Tibial nerve (tissue), 4 donors: ENCODE data around the gene NFIL3.

Experiments used
- CTCF ChIP-seq, 5 experiments: fragments of 200-600 bp in 3 of 5; fragments of 450-650 bp in 2 of 5; sonication (generic) in 3 of 5; IDR thresholded peaks; one replicate each; pipeline ENCODE4 v1.5.1; 2016 to 2019; ENCODE audit warnings: antibody characterized with exemption in 5 of 5, mild to moderate bottlenecking in 3 of 5, moderate library complexity in 2 of 5
- EP300 ChIP-seq, 2 donors: sonication (generic); formaldehyde crosslinking; IDR thresholded peaks; one replicate each; pipeline ENCODE4 v1.6.1; 2017; ENCODE audit warnings: antibody characterized with exemption in 2 of 2, mild to moderate bottlenecking in 1 of 2
- POLR2A ChIP-seq, 2 donors: fragments of 450-650 bp; IDR thresholded peaks; one replicate each; pipeline ENCODE4 v1.6.1; 2017; ENCODE audit warnings: antibody characterized with exemption in 2 of 2, mild to moderate bottlenecking in 2 of 2, moderate library complexity in 2 of 2

GRCh38 chr9:91408475-91408874 is 15.2 kb downstream of the NFIL3 start:
- TF ChIP-seq CTCF (IDR thresholded peaks at IDR 0.05), result no peak
- TF ChIP-seq POLR2A (IDR thresholded peaks at IDR 0.05), result no peak
- TF ChIP-seq EP300 (IDR thresholded peaks at IDR 0.05), result no peak
